Measurements from ENCODE around the gene ALPK3.

- TF ChIP-seq CTCF (conservative IDR thresholded peaks at IDR 0.05; ENCODE audit: low read depth in 2 of 2) (no peak), POLR2AphosphoS5 (IDR thresholded peaks at IDR 0.05; ENCODE audit: low read depth) (no peak), EZH2 (IDR thresholded peaks at IDR 0.05; ENCODE audit: low read depth, unreplicated experiment) (no peak), REST (IDR thresholded peaks at IDR 0.05; ENCODE audit: unreplicated experiment) (no peak), EZH2phosphoT487 (IDR thresholded peaks at IDR 0.05; ENCODE audit: unreplicated experiment) (no peak), JUNB (IDR thresholded peaks at IDR 0.05; ENCODE audit: unreplicated experiment) (no peak), CREB1 (CRISPR knock-in tag; IDR thresholded peaks at IDR 0.05; ENCODE audit: low read depth) (no peak), ZNF114 (CRISPR knock-in tag; IDR thresholded peaks at IDR 0.05) (no peak), NANOG (IDR thresholded peaks at IDR 0.05; ENCODE audit: borderline replicate concordance) (no peak), ZNF331 (CRISPR knock-in tag; IDR thresholded peaks at IDR 0.05; ENCODE audit: low read depth) (no peak), ETS1 (IDR thresholded peaks at IDR 0.05) (no peak), STAT1 (IDR thresholded peaks at IDR 0.05; ENCODE audit: unreplicated experiment) (no peak)
- TF ChIP-seq, protein P1, sequence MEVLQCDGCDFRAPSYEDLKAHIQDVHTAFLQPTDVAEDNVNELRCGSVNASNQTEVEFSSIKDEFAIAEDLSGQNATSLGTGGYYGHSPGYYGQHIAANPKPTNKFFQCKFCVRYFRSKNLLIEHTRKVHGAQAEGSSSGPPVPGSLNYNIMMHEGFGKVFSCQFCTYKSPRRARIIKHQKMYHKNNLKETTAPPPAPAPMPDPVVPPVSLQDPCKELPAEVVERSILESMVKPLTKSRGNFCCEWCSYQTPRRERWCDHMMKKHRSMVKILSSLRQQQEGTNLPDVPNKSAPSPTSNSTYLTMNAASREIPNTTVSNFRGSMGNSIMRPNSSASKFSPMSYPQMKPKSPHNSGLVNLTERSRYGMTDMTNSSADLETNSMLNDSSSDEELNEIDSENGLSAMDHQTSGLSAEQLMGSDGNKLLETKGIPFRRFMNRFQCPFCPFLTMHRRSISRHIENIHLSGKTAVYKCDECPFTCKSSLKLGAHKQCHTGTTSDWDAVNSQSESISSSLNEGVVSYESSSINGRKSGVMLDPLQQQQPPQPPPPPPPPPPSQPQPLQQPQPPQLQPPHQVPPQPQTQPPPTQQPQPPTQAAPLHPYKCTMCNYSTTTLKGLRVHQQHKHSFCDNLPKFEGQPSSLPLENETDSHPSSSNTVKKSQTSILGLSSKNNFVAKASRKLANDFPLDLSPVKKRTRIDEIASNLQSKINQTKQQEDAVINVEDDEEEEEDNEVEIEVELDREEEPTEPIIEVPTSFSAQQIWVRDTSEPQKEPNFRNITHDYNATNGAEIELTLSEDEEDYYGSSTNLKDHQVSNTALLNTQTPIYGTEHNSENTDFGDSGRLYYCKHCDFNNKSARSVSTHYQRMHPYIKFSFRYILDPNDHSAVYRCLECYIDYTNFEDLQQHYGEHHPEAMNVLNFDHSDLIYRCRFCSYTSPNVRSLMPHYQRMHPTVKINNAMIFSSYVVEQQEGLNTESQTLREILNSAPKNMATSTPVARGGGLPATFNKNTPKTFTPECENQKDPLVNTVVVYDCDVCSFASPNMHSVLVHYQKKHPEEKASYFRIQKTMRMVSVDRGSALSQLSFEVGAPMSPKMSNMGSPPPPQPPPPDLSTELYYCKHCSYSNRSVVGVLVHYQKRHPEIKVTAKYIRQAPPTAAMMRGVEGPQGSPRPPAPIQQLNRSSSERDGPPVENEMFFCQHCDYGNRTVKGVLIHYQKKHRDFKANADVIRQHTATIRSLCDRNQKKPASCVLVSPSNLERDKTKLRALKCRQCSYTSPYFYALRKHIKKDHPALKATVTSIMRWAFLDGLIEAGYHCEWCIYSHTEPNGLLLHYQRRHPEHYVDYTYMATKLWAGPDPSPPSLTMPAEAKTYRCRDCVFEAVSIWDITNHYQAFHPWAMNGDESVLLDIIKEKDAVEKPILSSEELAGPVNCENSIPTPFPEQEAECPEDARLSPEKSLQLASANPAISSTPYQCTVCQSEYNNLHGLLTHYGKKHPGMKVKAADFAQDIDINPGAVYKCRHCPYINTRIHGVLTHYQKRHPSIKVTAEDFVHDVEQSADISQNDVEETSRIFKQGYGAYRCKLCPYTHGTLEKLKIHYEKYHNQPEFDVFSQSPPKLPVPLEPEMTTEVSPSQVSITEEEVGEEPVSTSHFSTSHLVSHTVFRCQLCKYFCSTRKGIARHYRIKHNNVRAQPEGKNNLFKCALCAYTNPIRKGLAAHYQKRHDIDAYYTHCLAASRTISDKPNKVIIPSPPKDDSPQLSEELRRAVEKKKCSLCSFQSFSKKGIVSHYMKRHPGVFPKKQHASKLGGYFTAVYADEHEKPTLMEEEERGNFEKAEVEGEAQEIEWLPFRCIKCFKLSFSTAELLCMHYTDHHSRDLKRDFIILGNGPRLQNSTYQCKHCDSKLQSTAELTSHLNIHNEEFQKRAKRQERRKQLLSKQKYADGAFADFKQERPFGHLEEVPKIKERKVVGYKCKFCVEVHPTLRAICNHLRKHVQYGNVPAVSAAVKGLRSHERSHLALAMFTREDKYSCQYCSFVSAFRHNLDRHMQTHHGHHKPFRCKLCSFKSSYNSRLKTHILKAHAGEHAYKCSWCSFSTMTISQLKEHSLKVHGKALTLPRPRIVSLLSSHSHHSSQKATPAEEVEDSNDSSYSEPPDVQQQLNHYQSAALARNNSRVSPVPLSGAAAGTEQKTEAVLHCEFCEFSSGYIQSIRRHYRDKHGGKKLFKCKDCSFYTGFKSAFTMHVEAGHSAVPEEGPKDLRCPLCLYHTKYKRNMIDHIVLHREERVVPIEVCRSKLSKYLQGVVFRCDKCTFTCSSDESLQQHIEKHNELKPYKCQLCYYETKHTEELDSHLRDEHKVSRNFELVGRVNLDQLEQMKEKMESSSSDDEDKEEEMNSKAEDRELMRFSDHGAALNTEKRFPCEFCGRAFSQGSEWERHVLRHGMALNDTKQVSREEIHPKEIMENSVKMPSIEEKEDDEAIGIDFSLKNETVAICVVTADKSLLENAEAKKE (CRISPR knock-in tag; IDR thresholded peaks at IDR 0.05): no peak
These were observed 62.9 kb downstream of the ALPK3 start for GRCh38 chr15:84880007-84880406.

Measured in GM23338 (cell line).